Thyroid gland (tissue), 4 donors: Measurements from ENCODE around the gene C20orf141.

Experiments
- CTCF ChIP-seq, 6 experiments: fragments of 200-600 bp in 3 of 6; fragments of 450-650 bp in 3 of 6; sonication (generic) in 3 of 6; IDR thresholded peaks; one replicate each; pipeline ENCODE4 v1.5.1; 2016 to 2019; ENCODE audit warnings: antibody characterized with exemption in 6 of 6, mild to moderate bottlenecking in 2 of 6, inconsistent platforms in 1 of 6, moderate library complexity in 1 of 6
- POLR2A ChIP-seq, 2 donors: fragments of 450-650 bp; IDR thresholded peaks; one replicate each; pipeline ENCODE4 v1.6.1; 2017; ENCODE audit warnings: antibody characterized with exemption in 2 of 2, mild to moderate bottlenecking in 2 of 2, moderate library complexity in 1 of 2

DNA sequence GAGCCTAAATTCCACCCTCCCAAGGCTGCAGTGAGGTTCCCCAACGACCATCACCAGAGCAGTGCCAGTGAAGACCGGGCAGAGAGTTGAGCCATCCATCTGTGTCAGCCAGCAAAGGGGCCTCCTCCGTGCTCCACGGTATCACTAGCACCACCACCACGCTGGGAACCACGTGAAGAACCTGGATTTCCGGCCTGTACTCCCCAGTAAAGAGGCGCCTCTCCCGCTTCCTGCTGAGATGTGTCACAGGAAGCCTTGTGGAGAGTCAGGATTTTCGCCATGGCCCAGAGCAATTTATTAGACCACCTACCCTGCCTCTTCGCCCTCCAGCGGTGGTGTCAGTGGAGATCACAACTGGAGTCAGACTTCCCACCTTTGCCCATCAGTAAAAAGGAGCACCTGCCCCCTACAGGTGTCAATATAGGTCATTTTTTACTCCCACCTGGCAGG is 43.1 kb upstream of the C20orf141 start:
- TF ChIP-seq CTCF (IDR thresholded peaks at IDR 0.05) (no peak), POLR2A (IDR thresholded peaks at IDR 0.05) (no peak)
